ENCODE measurements around the gene KIDINS220. TPM values are rescaled to one million over a fixed set of nuclear protein-coding genes. Genes with fewer than 3 reads are reported as not detected.

Gene KIDINS220
- total and polyA plus RNA-seq, 9 of the 15 experiments (the other 6 are each of a cell fraction or from before 2014, with no cell fraction given), result 15.2 to 48.0 (median 34.4) TPM

GRCh38 chr2:8681786-8682692, 155.4 kb downstream of the KIDINS220 start, which contains the start of gene ID2 (continued):
- peak; percentile 96 for TF ChIP-seq TFAP4 (CRISPR knock-in tag; IDR thresholded peaks at IDR 0.05; ENCODE audit: borderline replicate concordance)
- TF ChIP-seq GTF2E2 (tag; IDR thresholded peaks at IDR 0.05), result 0 out of 2 replicates have a peak, but pooled peaks have one; percentile 42
- no peak for TF ChIP-seq NR0B1 (IDR thresholded peaks at IDR 0.05; ENCODE audit: partially characterized antibody)
- peak; percentile 11 to 41; a peak in 2 of 4 replicates for TF ChIP-seq FOXK2 (conservative IDR thresholded peaks at IDR 0.05 in 1 of 2, IDR thresholded peaks at IDR 0.05 in 1 of 2; ENCODE audit: low read depth in 2 of 2)
- TF ChIP-seq EP400 (IDR thresholded peaks at IDR 0.05), result no peak
- no peak for TF ChIP-seq CTCFL (IDR thresholded peaks at IDR 0.05; ENCODE audit: borderline replicate concordance, insufficient read depth, low read depth, low read length, poor library complexity, severe bottlenecking)
- TF ChIP-seq IFI16 (CRISPR knock-in tag; IDR thresholded peaks at IDR 0.05), result no peak
- no peak for TF ChIP-seq CREB5 (CRISPR knock-in tag; IDR thresholded peaks at IDR 0.05)
- TF ChIP-seq LARP7 (IDR thresholded peaks at IDR 0.05), result no peak
- peak; percentile 57; the same call in 1 of the 2 replicates for TF ChIP-seq RB1 (IDR thresholded peaks at IDR 0.05; ENCODE audit: low read depth)
- peak; percentile 61 for TF ChIP-seq HNRNPLL (IDR thresholded peaks at IDR 0.05; ENCODE audit: low read depth, low read length, poor library complexity, severe bottlenecking)
- no peak for TF ChIP-seq EGR1 (conservative IDR thresholded peaks at IDR 0.05)
- no peak for TF ChIP-seq TSC22D4 (tag; IDR thresholded peaks at IDR 0.05)
- TF ChIP-seq E4F1 (CRISPR knock-in tag; IDR thresholded peaks at IDR 0.05; ENCODE audit: borderline replicate concordance), result no peak
- no peak for TF ChIP-seq PHTF2 (CRISPR knock-in tag; IDR thresholded peaks at IDR 0.05)
- TF ChIP-seq MEIS2 (IDR thresholded peaks at IDR 0.05; ENCODE audit: partially characterized antibody), result no peak
- no peak for TF ChIP-seq SETDB1 (IDR thresholded peaks at IDR 0.05; ENCODE audit: low read length)

All from K562 (cell line).